SKM-1 treated with dmso at 0.1 percent for 144 hours (cell line): ENCODE data around the gene ITIH1.

ENCODE experiments used
- DNase-seq: peaks from one replicate; lab custom pipeline; 2025; ENCODE audit not compliant: unreplicated experiment; lab: John Stamatoyannopoulos, UW

ITIH1 gene

GRCh38 chr3:52810923-52811322 is 33.5 kb downstream of the ITIH1 start:
- DNase-seq = no peak

DNA sequence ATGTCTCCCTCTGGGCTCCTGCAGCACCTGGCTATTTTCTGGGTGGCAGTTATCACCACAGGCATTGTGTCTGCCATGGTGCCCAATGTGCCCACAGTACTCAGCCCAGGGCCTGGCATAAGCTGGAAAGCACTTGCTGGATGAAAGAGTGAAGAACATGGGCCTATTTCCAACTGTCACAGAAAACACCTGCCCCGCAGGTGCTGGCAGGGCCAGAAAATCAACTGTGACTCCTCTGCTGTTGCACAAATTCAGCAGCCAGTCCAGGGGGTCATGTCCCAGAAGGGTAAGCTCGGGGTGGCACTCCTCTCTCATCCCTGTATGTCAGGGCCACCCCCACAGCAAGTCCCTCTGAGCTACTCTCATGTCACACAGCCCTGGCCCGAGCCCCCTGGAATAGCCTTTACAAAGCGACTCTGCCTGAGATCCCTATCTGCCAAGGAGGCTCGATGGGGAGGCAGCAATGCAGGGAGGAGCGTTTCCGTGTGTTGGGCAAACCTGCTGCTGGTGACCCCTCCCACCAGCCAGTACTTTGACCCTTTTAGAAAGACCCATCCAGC is 34.1 kb downstream of the ITIH1 start:
- DNase-seq = no peak

- DNase-seq = no peak
Measured at GRCh38 chr3:52813810-52814209, 36.4 kb downstream of the ITIH1 start.

- no peak for DNase-seq
Measured at GRCh38 chr3:52816199-52816598, 38.8 kb downstream of the ITIH1 start.

DNA sequence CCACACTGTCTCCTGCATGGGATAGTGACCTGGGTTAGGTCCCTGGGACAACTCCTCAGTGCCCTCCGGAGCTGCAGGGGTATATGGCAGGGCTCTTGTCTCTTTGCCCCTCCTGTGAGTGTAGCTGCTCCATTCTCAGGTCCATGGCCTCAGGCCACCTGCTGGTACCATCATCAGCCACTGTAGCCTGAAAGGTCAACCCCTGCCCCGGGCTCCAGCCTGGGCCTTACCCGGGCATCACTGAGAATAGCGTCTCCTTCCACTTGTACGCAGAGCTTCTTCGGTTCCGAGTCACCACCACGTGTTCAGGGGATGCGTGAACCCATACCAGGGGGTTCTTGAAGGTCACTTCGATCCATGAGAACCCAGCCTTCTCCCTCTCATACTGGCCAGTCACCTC is 39.3 kb downstream of the ITIH1 start:
- no peak for DNase-seq

DNA sequence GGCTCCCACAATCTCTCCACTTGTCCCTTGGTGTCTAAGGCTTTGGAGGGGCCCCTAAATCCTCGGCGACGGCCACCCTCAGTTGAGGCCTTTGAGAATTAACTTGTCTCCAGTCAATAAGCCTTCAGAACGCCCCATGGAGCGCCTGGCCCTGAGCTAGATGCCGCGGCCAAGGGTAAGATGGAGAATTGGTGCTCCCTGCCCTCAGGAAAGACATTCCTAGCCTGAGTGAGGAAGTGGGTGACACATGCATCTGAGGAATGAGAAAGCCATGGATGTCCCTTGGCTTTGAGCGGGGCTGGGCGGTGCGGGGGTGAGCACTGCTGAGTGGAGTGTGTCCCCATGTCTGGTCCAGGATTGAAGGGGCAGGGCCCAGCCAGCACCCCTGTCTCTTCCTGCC is 39.8 kb downstream of the ITIH1 start:
- no peak for DNase-seq

- DNase-seq = no peak
Measured at GRCh38 chr3:52817860-52818259, 40.5 kb downstream of the ITIH1 start.

DNA sequence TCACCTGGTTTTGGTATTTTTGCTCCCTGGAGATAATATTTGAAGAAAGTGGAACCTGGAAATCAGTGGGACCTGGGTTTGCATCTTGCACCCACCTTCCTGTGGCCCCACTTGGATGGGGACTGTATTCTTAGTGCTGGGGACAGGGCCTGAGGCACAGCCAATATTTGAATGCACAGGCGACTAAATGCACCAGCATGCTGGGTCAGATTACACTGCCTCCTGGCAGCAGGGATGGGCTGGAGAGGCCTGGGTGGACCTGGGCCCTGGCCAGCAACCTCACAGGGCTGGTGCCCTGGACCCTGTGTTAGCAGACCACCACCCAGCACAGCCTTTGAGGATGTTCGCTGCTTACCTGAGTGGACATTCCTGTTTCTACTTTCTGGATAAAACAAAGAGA is 42.5 kb downstream of the ITIH1 start:
- DNase-seq = no peak

- DNase-seq = peak; percentile 19
Measured at GRCh38 chr3:52820736-52821135, 43.3 kb downstream of the ITIH1 start.

DNA sequence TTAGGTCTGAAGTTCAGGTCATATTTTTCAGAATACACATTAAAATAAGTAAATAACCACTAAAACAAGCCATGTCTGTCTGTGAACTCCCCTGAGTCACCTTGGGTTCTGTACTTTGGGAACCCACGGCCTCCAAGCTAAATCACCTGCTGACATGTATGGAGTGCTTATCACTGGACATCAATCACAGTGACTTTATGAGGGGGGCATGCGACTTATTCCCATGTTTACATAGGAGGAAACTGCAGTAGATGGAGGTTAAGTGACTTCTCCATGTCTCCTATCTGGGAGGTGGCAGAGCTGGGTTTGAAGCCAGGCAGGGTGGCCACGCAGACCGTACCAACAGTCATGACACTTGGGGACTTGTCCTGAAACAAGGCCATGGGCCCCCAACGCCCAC is 45.0 kb downstream of the ITIH1 start:
- DNase-seq = no peak

DNA sequence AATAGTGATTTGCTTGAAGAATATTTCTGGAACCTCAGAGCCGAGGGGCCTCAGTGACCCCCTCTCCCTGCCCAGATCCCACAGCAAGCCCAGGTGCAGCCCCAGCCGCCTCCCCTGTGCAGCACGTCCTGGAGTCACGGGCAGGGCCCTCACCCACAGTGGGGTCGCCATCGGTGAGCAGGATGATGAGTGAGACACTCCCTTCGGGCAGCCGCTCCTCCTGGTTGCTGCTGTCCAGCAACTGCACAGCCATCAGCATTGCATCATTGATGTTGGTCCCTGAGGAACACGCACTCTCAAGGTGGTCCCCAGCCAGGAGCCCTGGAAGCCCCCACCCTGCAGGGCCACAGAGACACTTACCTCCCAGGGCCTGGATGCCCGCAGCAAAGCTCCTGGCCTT is 46.6 kb downstream of the ITIH1 start:
- DNase-seq = no peak

DNA sequence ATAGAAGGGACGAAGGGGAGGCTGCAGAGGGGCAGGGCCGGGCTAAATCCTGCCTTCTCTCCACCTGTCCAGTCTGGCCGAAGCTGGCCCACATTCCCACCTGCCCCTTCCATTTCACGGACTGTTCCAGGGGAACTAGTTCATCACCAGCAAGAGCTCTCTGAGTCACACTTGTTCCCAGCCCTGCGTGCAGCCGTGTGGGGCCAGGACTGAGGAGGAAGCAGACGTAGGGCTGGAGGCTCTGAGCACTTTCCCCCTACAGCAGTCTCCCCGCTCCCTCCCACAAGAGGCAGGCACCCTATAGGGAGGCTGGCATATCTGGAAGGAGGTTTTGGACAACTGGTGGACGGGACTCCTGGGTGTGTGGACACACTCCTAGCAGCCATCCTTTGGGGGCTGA is 50.0 kb downstream of the ITIH1 start:
- no peak for DNase-seq

DNA sequence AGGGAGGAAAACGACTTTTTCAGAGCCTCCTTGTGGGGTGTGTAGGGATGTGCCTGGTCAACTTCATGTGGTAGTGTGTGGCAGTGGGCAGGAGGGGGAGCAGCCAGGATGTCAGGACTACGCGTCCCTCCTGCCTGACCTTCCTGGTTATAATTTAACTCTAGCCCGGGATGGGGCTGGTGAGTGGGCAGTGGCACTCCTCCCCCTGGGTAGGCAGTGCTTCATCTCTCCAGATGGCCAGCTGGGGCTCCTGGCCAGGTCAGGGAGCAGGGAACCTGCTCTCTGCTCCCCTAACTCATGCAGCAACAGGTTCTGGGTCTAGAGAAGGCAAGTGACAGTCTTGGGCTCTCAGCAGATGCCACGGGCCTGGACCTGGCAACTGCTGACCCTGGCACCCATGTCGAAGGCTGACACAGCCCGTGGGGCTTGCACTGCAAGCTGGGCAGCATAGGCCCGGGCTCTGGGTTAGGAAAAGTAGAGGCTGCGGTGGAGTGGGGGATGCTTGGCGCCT is 50.5 kb downstream of the ITIH1 start:
- no peak for DNase-seq

DNA sequence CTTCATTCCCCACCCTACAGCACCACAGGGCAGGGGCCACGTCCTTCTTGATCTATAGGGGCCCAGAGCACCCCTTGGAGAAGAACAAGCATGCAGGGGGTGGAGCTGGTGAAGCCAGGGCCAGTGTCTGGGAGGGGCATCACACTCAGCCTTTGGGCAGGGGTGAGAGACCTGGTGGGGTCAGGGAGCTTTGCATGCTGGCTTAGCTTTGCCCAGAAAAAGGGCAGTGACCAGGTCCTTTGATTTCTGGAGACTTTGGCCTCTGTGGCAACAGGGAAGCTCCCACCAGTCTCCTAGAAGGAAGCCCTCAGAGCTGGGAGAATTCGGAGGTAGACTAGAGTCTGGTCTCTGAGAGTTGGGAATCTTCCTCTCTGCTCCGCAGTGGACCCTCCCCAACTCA is 52.1 kb downstream of the ITIH1 start:
- DNase-seq = no peak

DNA sequence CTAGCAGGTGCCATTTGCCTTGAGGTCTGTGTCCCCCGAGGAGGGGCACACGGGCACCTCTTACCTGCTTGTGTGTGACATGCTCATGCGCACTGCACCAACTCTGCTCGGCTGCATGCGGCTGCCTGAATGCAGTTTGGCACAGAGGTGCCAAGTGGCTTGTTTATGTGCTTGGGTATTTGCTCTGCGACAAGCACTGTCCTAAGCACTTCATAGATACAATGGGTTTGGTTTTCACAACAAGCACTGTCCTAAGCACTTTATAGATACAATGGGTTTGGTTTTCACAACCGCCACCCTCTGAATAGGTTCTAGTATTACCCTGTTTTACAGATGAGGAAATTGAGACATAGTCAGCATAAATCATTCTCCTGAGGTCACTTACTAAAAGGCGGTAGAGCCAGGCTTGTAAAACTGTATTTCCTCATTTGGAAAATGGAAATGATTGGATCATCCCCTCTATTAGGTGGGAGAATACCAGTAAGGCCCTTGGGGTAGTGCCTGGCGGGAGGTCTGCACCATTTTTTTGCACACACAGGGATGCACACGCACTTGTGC is 52.6 kb downstream of the ITIH1 start:
- DNase-seq = no peak

DNA sequence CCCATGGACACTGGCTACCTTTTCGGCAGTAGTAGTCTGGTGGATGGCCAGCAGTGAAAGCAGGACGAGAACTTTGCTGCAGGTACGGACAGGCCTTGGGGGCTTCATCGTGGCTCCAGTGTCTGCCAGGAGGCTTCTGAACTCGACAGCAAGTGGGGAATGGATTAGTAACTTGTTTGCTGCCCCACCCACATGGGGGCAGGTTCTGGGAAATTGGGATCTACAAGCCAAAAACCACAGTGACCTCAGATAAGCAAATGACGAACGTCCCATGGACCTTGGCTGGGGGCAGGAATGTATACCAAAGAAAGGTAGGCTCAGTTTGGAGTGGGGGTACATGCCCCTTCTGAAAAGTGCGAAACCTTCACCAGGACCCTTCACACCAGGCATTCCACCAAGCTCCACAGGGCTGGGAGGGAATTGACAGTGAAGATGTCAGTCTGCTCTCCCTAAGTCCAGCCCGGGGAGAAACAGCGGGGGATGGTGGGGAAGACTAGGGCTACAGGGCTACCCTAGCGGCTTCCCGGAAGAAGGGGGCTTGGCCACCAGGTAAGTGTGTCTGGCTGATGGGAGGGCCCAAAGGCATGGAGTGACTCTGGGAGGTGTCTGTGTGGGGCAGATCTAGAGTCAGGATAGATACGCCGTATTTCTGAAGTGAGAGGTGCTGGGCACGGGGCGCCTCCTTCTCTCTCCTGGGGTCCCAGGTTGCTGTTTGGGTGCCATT is 53.3 kb downstream of the ITIH1 start, which contains the start of gene ITIH4:
Gene ITIH4 (minus strand): TSS at position 138 of the 724 bp plus-strand sequence. CDS start 30 bp downstream, at position 108.
- no peak for DNase-seq

DNA sequence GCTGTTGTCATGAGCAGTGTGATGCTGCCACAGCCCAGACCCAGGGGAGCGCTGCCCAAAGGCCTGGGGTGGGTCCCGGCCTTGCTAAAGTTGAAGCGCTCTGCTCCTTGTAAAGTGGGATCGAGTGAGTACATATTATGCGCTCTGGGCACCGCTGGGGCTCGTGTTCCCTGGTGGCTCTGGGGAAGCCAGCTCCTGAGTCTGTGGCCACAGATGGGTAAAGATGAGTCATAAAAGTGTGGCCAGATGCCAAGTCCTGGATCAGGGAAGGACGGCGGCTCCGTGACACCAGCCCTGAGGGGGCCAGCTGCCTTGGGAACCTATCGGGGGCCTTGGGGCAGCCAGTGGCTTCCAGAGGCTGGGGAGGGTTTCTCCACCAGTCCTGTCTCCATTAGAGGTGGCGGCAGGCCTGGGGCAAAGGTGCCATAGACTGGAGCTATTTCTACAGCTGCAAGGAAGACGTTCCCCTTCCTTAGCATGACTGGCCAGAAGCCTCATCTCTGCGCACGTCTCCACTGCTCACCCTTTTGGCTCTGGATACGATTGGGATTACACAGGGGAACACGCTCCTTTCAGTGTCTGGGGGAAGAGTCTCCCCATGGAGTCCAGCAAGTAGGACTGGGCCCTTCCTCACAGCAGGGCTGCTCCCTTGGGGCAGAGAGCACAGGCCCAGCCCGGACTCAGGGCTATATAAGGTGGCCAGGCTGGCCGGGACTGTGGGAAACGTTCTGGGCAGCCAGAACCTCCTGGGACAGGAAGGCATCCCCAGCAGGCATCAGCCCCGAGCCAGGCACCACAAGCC is 54.3 kb downstream of the ITIH1 start:
- no peak for DNase-seq

- no peak for DNase-seq
Measured at GRCh38 chr3:52833202-52833601, 55.8 kb downstream of the ITIH1 start.

GRCh38 chr3:52834871-52835501 is 57.6 kb downstream of the ITIH1 start, which contains the start of gene MUSTN1:
Gene MUSTN1, minus strand, starts transcription at chr3:52835019. Its CDS starts 71 bp downstream, at chr3:52834948.
- no peak for DNase-seq

GRCh38 chr3:52835766-52836470 is 58.5 kb downstream of the ITIH1 start:
- DNase-seq = no peak
